Suprapubic skin (tissue), 4 donors: ENCODE data around the gene GALNT7.

Experiments used
- EP300 ChIP-seq: sonication (generic); formaldehyde crosslinking; IDR thresholded peaks from one replicate; pipeline ENCODE4 v1.6.1; 2017; ENCODE audit warnings: antibody characterized with exemption
- POLR2A ChIP-seq, 2 donors: fragments of 450-650 bp; IDR thresholded peaks; one replicate each; pipeline ENCODE4 v1.6.1; 2017; ENCODE audit warnings: antibody characterized with exemption in 2 of 2, mild to moderate bottlenecking in 2 of 2, moderate library complexity in 2 of 2
- POLR2AphosphoS5 ChIP-seq, 3 donors: sonication (generic); formaldehyde crosslinking; IDR thresholded peaks; one replicate each; pipeline ENCODE4 v1.6.1; 2017; ENCODE audit warnings: antibody characterized with exemption in 3 of 3
- TF ChIP-seq, protein P1 (sequence below), 2 donors: fragments of 200-600 bp in 1 of 2; fragments of 450-650 bp in 1 of 2; sonication (generic) in 1 of 2; IDR thresholded peaks; one replicate each; pipeline ENCODE4 v1.5.1; 2016 to 2019; ENCODE audit warnings: antibody characterized with exemption in 2 of 2, mild to moderate bottlenecking in 1 of 2, moderate library complexity in 1 of 2

DNA sequence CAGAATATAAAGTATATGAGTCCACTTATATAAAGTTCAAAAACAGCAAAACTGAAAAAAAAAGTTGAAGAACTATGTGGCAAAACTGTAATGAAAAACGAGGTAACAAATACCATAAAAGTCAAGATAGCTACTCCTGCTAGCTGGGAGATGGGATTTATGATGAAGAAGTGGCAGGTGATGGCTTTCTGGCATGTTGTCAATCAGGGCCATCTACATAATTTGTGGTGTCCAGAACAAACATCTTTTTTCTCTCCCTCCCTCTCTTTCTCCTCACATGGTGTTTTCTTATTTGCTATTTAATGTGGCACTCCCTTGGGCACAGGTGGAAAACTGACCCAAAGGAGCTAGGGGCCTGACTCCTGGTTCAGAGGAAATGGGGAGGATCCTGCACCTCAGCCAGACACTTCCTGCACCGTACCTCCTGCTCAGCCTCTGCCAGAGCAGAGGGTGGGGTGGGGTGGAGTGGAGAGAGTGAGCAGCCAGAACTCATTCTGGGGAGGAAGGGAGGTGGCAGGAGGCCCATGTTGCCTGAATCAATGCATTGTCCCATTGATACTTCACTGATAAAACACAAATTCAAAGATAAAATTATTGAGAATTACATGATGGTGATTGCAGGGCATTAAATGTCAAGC lies 196.9 kb downstream of the GALNT7 start:
- TF ChIP-seq POLR2AphosphoS5 (IDR thresholded peaks at IDR 0.05) (no peak), EP300 (no peak), POLR2A (IDR thresholded peaks at IDR 0.05) (no peak)
- TF ChIP-seq, protein P1, sequence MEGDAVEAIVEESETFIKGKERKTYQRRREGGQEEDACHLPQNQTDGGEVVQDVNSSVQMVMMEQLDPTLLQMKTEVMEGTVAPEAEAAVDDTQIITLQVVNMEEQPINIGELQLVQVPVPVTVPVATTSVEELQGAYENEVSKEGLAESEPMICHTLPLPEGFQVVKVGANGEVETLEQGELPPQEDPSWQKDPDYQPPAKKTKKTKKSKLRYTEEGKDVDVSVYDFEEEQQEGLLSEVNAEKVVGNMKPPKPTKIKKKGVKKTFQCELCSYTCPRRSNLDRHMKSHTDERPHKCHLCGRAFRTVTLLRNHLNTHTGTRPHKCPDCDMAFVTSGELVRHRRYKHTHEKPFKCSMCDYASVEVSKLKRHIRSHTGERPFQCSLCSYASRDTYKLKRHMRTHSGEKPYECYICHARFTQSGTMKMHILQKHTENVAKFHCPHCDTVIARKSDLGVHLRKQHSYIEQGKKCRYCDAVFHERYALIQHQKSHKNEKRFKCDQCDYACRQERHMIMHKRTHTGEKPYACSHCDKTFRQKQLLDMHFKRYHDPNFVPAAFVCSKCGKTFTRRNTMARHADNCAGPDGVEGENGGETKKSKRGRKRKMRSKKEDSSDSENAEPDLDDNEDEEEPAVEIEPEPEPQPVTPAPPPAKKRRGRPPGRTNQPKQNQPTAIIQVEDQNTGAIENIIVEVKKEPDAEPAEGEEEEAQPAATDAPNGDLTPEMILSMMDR (IDR thresholded peaks at IDR 0.05) = no peak
